Thyroid gland (tissue), 4 donors: ENCODE measurements around the gene FZD2. TPM values are rescaled to one million over a fixed set of nuclear protein-coding genes. Genes with fewer than 3 reads are reported as not detected.

Experiments used
- DNase-seq, 2 donors: peaks; one replicate each; pipeline ENCODE4 v3.0.0-alpha.2; 2019
- H3K27ac ChIP-seq, 3 donors: fragments of 200-600 bp; sonication (generic); 1 replicate in 2 of 3; 2 replicates in 1 of 3; pipeline ENCODE4 v1.5.1; 2016 to 2019; ENCODE audit warnings: mild to moderate bottlenecking in 1 of 3, moderate library complexity in 1 of 3
- H3K27me3 ChIP-seq: fragments of 200-600 bp; sonication (generic); one replicate; pipeline ENCODE4 v1.5.1; 2019
- H3K36me3 ChIP-seq, 2 donors: fragments of 200-600 bp; sonication (generic); one replicate each; pipeline ENCODE4 v1.5.1; 2016 to 2019
- H3K4me1 ChIP-seq, 2 donors: fragments of 200-600 bp; sonication (generic); one replicate each; pipeline ENCODE4 v1.5.1; 2017 to 2019
- H3K4me3 ChIP-seq, 3 donors: fragments of 200-600 bp; sonication (generic); replicated peaks in 1 of 3; 1 replicate in 2 of 3; 2 replicates in 1 of 3; pipeline ENCODE4 v1.5.1; 2016; ENCODE audit warnings: mild to moderate bottlenecking in 1 of 3
- H3K9me3 ChIP-seq: fragments of 200-600 bp; sonication (generic); one replicate; pipeline ENCODE4 v1.5.1; 2017
- CTCF ChIP-seq, 6 experiments: fragments of 200-600 bp in 3 of 6; fragments of 450-650 bp in 3 of 6; sonication (generic) in 3 of 6; IDR thresholded peaks; one replicate each; pipeline ENCODE4 v1.5.1; 2016 to 2019; ENCODE audit warnings: antibody characterized with exemption in 6 of 6, mild to moderate bottlenecking in 2 of 6, inconsistent platforms in 1 of 6, moderate library complexity in 1 of 6
- POLR2A ChIP-seq, 2 donors: fragments of 450-650 bp; IDR thresholded peaks; one replicate each; pipeline ENCODE4 v1.6.1; 2017; ENCODE audit warnings: antibody characterized with exemption in 2 of 2, mild to moderate bottlenecking in 2 of 2, moderate library complexity in 1 of 2
- WGBS, 2 donors: methylation state at CpG; one replicate each; pipeline ENCODE4 v1.1.5; 2017; 5-methylcytosine and 5-hydroxymethylcytosine counted together
- intact Hi-C: fragments of 100-400 bp; cut with DNase I; formaldehyde crosslinking; loops from one replicate; pipeline ENCODE4 v1.15.1; 2023
- total RNA-seq, 4 donors: library from RNA; depleted of rRNA; stranded (reverse); fragments of >200 nt; gene quantifications; one replicate each; pipeline ENCODE4 v1.2.3, GENCODE V29; 2016

FZD2 gene
- total RNA-seq, 4 donors from 2014 or later: 1.8 to 7.1 (median 4.5) TPM

GRCh38 chr17:44557651-44558285 lies 484 bp downstream of the FZD2 start:
- TF ChIP-seq POLR2A (IDR thresholded peaks at IDR 0.05): no peak
- no peak for TF ChIP-seq CTCF (IDR thresholded peaks at IDR 0.05)
- intact Hi-C loops: no loop called here
- Histone ChIP-seq H3K27ac (no peak overlapping the region), H3K27me3 (no peaks in the 10 kb centered on the region), H3K4me1 (peaks cover 4 to 14% of the 10 kb centered on the region in 2 donors), H3K9me3 (no peaks in the 10 kb centered on the region), H3K4me3 (peak overlapping the region in 1 of 3 donors; percentile 63), H3K36me3 (no peaks in the 10 kb centered on the region)
- 1% methylated on average over 26 of the region's 69 CpGs; no CpG with 5 or more reads in 1 of the 2 donors for WGBS, 2 donors
- DNase-seq: peak; percentile 34 to 56

GRCh38 chr17:44558334-44558709 lies 1.0 kb downstream of the FZD2 start:
- H3K4me1 ChIP-seq: peaks cover 4 to 14% of the 10 kb centered on the region in 2 donors
- WGBS, 2 donors: 38 to 42% methylated on average over 24 to 29 of the region's 31 CpGs
- H3K9me3 ChIP-seq: no peaks in the 10 kb centered on the region
- intact Hi-C loops: no loop called here
- no peaks in the 10 kb centered on the region for H3K27me3 ChIP-seq
- TF ChIP-seq POLR2A (IDR thresholded peaks at IDR 0.05) (no peak), CTCF (IDR thresholded peaks at IDR 0.05) (no peak)
- DNase-seq: no peak
- H3K4me3 ChIP-seq: peak overlapping the region in 1 of 3 donors; percentile 63
- H3K36me3 ChIP-seq: no peaks in the 10 kb centered on the region
- no peak overlapping the region for H3K27ac ChIP-seq

GRCh38 chr17:44558710-44559633 lies 1.7 kb downstream of the FZD2 start:
- intact Hi-C loops: no loop called here

GRCh38 chr17:44559634-44560554 lies 2.6 kb downstream of the FZD2 start:
- H3K4me1 ChIP-seq: peaks cover 4 to 14% of the 10 kb centered on the region in 2 donors
- intact Hi-C loops: no loop called here
- no peaks in the 10 kb centered on the region for H3K9me3 ChIP-seq
- TF ChIP-seq POLR2A (IDR thresholded peaks at IDR 0.05): no peak
- no peak for TF ChIP-seq CTCF (IDR thresholded peaks at IDR 0.05)
- no peak overlapping the region for H3K4me3 ChIP-seq
- no peak overlapping the region for H3K27ac ChIP-seq
- no peaks in the 10 kb centered on the region for H3K27me3 ChIP-seq
- 47 to 54% methylated on average over 16 of the region's 16 CpGs for WGBS, 2 donors
- peak in 1 of 2 donors; percentile 5 for DNase-seq
- no peaks in the 10 kb centered on the region for H3K36me3 ChIP-seq

More at GRCh38 chr17:44558710-44559633, 1.7 kb downstream of the FZD2 start:
- Histone ChIP-seq H3K4me3 (no peak overlapping the region), H3K27ac (no peak overlapping the region), H3K27me3 (no peaks in the 10 kb centered on the region), H3K4me1 (peaks cover 4 to 14% of the 10 kb centered on the region in 2 donors), H3K9me3 (no peaks in the 10 kb centered on the region), H3K36me3 (no peaks in the 10 kb centered on the region)
- no peak for DNase-seq
- WGBS, 2 donors: 47 to 60% methylated on average over 62 to 71 of the region's 74 CpGs
- TF ChIP-seq CTCF (IDR thresholded peaks at IDR 0.05) (no peak), POLR2A (IDR thresholded peaks at IDR 0.05) (no peak)
